ENCODE measurements around the gene OSBP.
A peak's percentile ranks its signal among the peaks of the same experiment; 100 is the strongest.
"Not testable (repeated sequence)": the region's sequence is repeated elsewhere in the genome, so short reads cannot be mapped to it uniquely, and the experiment has no call there.

The OSBP gene, protein sequence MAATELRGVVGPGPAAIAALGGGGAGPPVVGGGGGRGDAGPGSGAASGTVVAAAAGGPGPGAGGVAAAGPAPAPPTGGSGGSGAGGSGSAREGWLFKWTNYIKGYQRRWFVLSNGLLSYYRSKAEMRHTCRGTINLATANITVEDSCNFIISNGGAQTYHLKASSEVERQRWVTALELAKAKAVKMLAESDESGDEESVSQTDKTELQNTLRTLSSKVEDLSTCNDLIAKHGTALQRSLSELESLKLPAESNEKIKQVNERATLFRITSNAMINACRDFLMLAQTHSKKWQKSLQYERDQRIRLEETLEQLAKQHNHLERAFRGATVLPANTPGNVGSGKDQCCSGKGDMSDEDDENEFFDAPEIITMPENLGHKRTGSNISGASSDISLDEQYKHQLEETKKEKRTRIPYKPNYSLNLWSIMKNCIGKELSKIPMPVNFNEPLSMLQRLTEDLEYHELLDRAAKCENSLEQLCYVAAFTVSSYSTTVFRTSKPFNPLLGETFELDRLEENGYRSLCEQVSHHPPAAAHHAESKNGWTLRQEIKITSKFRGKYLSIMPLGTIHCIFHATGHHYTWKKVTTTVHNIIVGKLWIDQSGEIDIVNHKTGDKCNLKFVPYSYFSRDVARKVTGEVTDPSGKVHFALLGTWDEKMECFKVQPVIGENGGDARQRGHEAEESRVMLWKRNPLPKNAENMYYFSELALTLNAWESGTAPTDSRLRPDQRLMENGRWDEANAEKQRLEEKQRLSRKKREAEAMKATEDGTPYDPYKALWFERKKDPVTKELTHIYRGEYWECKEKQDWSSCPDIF

DNA sequence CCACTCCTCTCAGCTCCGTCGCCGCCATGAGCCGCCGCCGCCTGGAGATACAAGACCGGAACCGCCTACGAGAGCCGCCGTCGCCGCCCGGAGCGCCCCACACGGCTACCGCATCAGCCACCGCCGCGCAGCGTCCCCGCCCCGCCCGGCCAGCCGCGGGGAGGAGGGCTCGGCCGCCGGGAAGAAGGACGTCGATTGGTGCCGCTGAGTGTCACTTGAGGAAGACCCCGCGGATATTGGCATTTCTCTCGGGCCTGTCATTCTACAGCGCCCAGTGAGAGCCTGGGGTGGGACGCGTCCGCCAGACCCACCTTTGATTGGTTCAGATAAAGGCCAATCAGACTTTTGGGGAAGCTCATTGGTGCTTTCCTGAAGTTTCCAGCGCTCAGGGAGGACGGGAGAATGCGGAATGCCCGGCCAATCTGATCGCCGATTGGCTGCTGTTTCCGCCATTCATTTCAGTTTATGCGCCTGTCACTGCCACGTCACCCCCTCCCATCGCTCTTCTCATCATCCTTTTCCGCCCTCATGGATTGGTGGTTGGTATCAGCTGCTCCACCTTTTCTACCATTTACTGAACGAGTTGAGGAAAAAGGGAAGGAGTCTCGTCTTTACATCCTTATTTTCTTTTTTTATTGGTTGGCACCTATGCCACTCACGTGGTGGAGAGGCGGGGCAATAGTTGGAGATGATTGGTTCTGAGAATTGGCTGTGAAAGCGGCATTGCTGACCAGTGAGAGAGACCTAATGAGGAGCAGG lies at the start of gene OSBP:
TSS of gene OSBP (minus strand) at position 138 of the 759 bp plus-strand sequence. CDS start at position 28, 110 bp downstream.
- peak; percentile 100 for DNase-seq

DNA sequence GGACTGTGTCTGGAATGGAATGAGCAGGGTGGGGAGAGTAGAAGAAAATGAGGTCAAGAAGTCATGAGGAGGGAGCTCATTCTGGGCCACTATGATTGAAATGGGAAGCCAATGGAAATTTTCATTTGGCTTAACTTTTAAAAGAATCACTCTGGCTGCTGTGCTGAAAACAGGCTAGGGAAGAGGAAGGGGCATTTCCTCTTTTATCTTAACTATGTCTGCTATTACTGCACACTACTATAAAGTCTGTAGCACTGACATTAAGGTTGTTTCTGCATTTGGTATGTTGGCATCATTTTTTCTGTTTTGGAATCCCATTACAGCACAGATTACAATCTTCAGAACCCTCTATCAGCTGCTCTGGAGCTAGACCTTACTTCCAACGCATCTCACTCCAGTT lies 45.0 kb upstream of the OSBP start:
- DNase-seq = peak; percentile 51

DNA sequence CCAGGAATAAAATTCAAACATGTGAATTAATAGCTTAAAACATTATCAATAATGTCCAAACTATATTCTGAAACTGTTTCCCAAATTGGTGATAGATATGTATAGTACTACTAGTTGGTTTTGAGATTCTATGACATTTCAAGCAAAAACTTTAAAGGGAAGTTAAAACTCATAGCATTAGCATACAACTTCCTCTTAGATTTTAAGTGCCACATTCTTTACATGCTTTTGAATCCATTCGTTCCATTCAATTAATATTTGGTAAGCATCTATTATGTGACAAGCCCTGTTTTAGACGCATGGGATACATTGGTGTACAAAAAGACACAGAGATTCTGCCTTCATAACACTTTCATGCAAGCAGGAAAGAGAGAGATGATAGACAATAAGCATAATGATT lies 44.4 kb upstream of the OSBP start:
- DNase-seq = peak; percentile 23

DNA sequence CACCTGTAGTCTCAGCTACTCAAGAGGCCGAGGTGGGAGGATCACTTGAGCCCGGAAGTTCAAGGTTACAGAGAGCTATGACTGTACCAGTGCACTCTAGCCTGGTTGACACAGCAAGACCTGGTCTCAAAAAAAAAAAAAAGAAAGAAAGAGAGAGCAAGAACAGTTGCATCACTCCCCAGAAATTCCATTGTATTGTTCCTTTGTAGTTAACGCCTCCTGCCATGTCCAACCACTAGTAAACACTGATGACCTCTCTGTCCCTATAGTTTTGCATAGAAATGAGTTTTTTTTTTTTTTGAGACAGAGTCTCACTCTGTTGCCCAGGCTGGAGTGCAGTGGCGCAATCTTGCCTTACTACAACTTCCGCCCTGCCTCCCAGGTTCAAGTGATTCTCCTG lies 42.5 kb upstream of the OSBP start:
- DNase-seq = no peak

DNA sequence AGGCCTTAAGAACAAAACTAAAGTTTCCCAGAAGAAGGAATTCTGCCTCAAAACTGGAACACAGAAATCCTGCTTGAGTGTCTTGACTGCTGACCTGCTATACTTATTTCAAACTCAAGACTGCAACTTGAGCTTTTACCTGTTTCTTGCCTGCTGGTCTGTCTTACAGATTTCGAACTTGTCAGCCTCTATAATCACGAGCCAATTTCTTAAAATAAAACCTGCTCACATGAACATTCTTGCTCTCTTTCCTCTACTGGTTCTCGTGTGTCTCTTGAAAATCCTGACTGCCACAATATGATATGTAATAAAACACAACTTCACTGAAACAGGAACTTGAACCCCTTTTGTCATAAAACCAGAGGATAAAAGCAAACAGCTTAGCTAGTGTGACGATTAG lies 39.3 kb upstream of the OSBP start:
- DNase-seq = no peak

DNA sequence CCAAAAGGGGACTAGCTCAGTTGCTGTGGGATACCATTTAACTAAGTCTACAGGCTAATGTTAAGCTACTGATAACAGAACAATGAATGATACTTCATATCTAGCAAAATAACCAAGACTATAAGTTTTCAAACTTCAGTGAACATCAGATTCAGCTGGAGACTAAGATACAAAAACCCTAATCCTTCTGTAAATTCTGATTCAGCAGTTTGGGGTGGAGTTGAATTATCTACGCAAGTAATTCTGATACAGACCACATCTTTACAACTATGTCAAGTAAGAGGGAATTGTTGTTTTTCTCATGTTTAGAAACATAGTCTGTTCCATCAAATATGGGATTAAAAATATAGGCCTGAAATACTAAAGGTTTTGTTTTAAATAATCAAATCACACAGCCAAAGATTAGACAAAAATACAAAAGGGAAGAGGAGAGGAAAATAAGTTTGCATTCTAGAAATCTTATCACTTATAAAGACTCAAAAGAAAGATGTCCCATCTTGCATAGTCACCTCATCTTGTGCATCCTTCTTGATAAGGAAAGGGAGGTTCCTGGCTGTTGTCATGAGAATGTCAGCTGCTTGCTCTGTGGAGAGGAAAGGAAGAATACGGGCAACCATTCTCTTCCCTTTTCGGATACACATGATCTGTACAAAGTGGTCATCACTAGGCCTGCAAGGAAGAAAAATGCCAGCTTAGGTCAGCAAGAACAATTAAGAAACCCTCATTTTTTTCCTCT lies 31.8 kb upstream of the OSBP start:
- DNase-seq = peak; percentile 63

DNA sequence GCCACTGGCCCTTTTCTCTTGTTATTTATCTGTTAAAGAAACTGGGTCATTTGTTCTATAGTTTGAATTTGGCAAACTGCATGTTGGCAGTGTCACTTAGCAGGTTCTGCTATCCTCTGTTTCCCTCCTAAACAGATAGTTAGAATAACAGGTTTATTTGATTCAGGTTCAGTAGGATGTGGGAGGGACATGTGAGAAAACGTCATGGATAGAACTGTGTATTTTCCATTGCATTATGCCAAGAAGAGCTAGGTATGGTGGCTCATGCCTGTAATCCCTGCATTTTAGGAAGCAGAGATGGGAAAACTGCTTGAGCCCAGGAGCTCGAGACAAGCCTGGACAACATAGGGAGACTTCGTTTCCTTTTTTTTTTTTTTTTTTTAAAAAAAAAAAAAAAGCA lies 29.0 kb upstream of the OSBP start:
- no peak for DNase-seq

DNA sequence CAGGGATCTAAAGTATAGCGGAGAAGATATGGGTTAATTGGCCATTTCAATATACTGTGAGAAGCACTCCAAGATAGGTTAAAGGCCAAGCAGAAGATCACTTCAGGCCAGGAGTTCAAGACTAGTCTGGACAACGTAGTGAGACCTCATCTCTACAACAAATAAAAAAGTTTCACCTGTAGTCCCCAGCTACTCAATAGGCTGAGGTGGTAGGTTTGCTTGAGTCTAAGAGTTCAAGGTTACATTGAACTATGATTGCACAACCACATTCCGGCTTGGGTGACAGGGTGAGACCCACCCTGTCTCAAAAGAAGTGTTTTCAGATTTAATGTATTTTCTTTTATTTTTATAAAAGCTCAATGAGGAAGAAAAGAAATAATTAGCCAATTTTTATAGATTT lies 27.8 kb upstream of the OSBP start:
- DNase-seq = no peak

DNA sequence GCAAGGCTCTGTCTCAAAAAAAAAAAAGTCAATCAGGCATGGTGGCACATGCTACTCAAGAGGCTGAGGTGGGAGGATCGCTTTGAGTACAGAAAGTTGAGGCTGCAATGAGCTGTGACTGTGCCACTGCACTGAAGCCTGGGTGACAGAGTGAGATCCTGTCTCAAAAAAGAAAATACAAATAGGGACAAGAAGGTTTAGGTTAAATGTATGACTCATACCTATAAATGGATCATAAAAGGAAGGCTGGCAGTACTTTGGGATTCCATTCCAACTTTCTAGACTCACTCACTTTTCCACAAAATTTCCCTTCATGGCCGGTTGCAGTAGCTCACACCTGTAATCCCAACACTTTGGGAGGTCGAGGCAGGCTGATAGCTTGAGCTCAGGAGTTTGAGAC lies 25.6 kb upstream of the OSBP start:
- DNase-seq = no peak

DNA sequence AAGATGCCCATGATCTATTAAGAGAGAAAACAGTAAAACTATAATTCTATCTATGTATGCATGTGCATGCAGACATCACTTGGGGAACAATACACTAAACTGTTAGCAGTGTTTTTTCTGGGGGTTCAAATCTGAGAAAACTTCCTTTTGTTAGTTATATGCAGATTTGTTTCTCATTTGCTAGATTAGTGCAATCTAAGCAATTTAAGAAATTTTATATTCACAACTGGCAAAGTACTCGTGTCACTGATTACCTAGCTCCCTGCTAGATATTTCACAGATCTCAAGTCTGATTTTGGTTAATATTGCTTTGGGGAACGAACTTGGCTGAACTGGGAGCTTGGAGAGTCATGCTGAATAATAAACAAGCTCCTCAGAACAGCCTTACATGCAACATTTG lies 14.9 kb upstream of the OSBP start:
- DNase-seq = no peak

DNA sequence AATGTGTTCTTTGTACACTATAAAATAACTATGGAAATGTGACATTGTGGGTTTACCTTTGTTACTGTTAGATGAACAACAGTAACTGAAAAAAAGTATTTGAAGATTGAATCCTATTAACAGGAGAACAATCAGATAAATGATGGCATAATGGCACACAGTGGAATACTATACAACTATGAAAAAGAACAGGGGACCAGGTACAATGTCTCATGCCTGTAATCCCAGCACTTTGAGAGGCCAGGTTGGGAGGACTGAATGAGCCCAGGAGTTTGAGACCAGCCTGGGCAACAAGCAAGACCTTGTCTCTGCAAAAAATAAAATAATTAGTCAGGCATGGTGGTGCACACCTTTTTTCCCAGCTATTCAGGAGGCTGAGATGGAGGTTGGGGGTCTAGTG lies 14.4 kb upstream of the OSBP start:
- DNase-seq = no peak

DNA sequence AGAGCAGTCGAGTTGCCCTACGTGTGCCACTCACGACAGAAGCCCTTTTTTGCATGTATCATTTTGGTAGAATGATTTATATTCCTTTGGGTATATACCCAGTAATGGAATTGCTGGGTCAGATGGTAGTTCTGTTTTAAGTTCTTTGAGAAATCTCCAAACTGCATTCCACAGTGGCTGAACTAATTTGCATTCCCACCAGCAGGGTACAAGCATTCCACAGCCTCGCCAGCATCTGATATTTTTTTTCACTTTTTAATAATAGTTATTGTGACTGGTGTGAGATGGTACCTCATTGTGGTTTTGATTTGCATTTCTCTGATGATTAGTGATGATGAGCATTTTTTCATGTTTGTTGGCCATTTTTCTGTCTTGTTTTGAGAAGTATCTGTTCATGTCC lies 11.4 kb upstream of the OSBP start:
- DNase-seq = not testable (repeated sequence)

DNA sequence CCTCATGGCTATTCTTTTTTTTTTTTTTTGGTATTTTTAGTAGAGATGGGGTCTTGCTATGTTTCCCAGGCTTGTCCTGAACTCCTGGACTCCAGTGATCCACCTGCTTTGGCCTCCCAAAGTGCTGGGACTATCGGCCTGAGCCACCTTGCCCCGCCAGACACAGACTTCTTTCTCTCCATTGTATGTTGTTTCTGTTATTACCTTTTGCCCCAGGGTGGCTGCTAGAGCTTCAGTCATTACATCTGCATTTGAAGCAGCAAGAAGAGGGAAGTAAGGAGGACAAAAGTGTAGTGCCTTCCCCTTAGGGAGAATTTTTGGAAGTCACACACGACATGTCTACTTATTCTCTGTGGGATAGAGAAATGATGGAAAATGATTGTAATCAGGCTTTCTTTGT lies 10.1 kb upstream of the OSBP start:
- no peak for DNase-seq

DNA sequence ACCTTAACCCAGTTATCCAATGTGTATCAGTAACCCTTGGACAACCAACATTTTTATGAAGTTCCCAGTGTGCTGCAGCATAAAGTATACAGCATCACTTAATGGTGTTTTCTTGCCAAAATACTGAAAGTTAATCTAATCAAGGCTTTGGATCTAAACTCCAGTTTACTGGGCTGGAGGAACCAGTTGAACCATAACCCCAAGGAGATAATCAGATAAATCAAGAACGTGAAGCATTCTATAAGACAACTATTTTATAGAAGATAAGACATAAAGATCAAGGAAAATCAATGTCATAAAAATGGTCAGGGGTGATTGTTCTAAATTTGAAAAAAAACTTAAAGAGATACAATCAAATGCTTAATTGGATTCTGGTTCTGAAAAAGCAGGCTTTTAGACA lies 2.3 kb upstream of the OSBP start:
- no peak for DNase-seq

DNA sequence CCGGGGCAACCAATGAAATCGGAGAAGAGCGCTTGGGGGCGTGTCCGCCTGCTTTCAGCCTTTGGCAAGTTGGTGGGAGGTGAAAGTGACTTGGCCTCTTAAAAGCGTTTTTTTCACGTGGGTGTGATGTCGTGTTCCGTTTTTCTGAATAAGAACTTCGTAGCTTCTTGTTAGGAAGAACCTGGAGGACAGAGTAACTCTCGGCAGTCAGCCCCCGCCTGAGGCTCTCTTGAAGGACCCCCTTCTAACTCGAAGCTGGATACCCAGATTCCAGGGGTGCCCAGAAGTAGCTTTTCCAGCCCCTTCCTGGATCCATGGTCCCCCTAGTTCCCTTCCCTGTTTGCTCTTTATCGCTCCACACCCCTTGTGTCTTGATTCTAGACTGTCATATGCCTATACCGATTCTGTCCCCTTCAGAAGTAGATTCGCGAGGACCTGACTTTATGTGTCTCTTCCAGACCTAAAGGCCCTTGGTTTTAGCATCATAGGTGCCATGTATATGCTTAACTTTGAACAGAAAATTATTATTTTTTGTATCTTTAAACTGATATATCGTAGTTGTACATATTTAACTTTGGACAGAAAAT lies 915 bp upstream of the OSBP start:
- no peak for DNase-seq

DNA sequence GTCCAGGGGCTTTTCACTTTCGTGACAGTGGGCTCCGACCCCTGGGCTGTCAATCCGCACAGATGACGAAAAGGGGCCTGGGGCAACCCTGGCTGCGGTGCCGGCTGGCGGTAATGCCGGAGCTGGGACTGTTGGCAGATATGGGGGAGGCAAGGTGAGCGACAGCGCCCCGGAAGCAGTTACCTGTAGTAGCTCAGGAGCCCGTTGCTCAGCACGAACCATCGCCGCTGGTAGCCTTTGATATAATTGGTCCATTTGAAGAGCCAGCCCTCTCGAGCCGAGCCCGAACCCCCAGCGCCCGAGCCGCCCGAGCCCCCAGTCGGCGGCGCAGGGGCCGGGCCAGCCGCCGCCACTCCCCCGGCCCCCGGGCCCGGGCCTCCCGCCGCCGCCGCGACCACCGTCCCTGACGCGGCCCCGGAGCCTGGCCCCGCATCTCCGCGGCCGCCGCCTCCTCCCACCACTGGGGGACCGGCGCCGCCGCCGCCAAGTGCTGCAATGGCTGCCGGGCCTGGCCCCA lies 396 bp downstream of the OSBP start:
- DNase-seq = peak; percentile 11

DNA sequence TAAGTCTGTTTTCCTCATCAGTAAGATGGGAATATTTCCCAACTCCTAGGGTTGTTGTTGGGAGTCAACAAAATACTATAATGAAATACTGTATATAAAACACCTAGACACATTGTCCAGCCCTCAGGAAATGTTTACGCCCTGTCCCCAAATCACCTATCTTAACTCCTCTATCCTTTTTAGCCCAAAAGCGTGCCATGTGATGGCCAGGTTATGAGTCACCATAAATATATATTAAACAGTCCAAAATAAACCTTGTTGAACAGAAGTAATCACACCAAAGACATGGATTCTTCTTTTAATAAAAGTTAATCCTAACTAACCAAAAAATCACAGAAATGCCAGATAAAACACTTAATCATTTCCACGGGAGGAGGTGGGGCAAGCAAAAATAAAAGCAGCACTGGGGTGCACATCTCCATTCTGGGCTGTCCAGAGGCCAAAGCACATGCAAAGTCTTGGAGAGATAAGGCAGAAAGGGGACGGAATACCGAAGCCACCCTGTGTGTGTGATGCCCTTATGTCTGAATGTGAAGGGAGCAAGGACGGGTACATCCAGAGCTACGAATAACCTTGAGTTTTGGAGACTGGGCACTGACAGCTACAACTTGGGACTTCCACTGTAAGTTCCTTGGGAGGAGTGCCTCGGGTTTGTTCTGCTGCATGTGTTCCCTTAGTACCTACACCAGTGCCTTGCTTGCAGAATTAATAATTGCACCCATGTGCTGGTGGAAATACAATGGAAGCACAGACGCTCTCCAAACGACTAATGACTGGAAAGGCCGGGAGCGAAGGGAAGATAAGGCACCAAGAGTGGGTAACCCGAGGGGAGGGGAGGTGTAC lies 1.1 kb downstream of the OSBP start:
- DNase-seq = no peak

DNA sequence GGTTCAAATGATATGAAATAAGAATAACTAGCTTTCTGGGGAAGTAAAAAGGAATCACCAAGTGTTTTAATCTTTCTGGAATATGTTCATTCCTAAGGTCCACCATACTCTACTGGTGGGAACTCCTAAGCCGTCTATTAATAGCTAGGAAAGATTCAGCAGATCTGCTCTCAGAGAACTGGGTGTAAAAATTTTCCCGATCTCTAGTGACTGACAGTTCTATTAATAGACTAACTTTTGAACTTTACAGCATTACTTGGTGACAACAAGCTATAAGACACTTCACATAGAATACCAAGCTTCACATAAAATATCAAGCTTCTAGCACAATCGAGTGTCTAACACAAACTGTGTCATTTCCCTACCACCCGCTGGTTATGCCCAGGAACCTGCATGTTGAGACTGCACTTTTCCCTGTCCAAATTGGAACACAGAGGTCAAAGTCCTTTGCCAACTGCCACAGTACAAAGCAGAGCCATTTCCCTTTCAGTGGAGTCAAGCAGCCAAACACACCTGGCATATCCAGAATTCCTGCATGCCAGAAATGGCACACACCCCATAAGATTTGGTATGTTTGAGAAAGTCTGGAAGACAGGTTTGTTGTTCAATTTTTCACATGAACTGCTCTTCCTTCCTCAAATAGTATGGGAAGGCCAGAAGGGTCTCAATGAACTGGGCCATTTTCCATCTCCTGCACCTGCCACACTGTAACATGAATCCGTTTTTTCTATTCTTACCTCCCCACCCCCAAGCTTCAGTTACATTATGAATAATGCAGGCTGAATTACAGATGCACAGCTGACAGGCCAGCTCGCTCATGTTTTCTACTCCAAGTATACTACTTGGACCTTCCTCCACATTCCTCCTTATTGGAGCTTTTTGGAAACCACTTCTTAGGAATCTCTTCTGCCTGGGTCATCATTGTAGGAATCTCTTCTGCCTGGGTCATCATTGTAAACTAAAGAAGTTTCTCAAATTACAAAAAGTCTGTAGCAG lies 3.7 kb downstream of the OSBP start:
- DNase-seq = no peak

DNA sequence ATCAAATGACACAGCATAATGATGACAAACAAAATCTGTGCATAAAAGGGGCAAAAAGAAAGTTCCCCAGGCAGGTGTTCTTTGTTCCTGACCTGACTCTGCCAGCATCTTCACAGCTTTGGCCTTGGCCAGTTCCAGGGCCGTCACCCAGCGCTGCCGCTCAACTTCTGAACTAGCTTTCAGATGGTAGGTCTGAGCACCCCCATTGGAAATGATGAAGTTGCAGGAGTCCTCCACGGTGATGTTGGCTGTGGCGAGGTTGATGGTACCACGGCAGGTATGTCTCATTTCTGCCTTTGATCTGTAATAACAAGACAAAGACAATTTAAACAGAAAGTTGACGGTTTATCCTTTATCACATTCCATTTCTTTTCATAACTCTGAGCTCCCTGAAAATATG lies 5.3 kb downstream of the OSBP start:
- DNase-seq = no peak
